B cell (primary cell): ENCODE data around the gene KIF21B.

Source experiments
- EZH2 ChIP-seq: IDR thresholded peaks from 2 replicates; pipeline ENCODE4 v1.6.1; 2012; ENCODE audit warnings: borderline replicate concordance, low read depth, mild to moderate bottlenecking, moderate library complexity, low read length; ENCODE audit not compliant: insufficient read depth, poor library complexity, severe bottlenecking
- TF ChIP-seq, protein P1 (sequence below): fragments of 200-600 bp; IDR thresholded peaks from one replicate; pipeline ENCODE4 v1.8.0; 2022; ENCODE audit warnings: antibody characterized with exemption, mild to moderate bottlenecking

DNA sequence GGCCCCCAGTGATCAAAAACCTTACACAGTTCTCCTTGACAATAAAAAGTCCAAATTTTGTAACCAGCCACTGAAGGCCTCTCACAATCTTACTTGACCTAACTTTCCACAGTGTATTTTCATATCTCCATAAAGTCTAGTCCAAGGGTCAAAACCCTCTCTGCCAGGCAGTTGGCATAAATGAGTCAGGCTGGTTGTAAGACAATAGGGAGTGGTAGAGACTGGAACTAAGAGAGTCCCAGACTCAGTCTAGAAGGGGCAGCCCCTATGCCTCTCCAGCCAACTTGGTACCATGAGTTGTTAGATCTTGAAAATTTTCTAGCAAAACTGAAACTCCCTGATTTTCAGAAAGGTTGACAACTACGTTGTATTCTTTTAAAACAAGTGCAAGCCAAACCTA, 21.0 kb downstream of the KIF21B start:
- TF ChIP-seq, protein P1, sequence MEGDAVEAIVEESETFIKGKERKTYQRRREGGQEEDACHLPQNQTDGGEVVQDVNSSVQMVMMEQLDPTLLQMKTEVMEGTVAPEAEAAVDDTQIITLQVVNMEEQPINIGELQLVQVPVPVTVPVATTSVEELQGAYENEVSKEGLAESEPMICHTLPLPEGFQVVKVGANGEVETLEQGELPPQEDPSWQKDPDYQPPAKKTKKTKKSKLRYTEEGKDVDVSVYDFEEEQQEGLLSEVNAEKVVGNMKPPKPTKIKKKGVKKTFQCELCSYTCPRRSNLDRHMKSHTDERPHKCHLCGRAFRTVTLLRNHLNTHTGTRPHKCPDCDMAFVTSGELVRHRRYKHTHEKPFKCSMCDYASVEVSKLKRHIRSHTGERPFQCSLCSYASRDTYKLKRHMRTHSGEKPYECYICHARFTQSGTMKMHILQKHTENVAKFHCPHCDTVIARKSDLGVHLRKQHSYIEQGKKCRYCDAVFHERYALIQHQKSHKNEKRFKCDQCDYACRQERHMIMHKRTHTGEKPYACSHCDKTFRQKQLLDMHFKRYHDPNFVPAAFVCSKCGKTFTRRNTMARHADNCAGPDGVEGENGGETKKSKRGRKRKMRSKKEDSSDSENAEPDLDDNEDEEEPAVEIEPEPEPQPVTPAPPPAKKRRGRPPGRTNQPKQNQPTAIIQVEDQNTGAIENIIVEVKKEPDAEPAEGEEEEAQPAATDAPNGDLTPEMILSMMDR, result no peak
- TF ChIP-seq EZH2, result no peak
